GM19238 (cell line): ENCODE measurements around the gene THSD4.

ENCODE experiments used
- DNase-seq: peaks from one replicate; pipeline ENCODE4 v3.0.0; 2011; ENCODE audit warnings: low spot score; ENCODE audit not compliant: insufficient read length

Gene THSD4

GRCh38 chr15:71323584-71323983, 208.3 kb downstream of the THSD4 start:
- no peak for DNase-seq

GRCh38 chr15:71325481-71325880, 210.2 kb downstream of the THSD4 start:
- DNase-seq = no peak

GRCh38 chr15:71328453-71328852, 213.2 kb downstream of the THSD4 start:
- DNase-seq = no peak

DNA sequence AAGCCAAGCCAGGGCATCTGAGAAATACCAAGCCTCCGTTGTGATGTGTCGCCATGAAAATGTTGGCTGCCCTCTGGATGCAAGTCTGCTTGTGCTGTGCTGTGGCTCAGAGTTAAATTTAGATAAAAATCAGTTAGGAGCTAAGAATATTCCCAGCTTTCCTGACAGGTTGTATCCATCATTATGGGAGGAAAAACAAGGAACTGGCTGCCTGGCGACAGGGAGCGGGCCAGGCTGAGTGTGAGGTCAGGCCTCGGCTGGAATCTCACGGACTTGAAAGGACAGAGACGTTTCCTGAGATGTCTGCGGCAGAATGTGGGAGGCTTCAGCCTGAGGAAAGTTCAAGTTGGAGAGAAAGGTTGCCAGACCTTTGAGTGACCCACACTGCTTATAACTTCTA, 213.8 kb downstream of the THSD4 start:
- no peak for DNase-seq

GRCh38 chr15:71329497-71330260, 214.4 kb downstream of the THSD4 start:
- no peak for DNase-seq

DNA sequence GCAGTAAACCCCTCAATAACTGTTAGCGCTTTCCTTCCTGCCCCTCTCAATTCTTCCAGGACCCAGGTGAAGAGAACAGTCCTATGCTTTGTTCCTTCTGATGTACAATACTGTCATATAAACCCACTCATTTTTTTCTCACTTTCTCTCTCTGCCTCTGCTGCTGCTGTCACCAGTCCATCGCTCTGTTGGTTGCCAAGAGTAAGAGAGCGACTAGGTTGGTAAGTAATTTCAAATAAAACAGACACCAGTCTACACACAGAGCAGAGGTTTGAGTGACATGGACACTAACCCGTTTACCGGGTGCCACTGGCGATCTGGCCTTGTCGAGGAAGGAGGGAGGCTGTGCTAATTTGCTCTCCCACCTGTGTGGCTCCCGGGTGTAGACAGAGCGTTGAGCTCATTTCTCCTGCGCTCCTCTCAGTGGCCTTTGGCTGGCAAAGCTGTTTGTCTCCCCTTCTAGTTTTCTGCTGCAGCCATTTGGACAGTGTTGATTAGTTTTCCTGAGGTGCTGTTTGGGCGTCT, 215.4 kb downstream of the THSD4 start:
- no peak for DNase-seq

DNA sequence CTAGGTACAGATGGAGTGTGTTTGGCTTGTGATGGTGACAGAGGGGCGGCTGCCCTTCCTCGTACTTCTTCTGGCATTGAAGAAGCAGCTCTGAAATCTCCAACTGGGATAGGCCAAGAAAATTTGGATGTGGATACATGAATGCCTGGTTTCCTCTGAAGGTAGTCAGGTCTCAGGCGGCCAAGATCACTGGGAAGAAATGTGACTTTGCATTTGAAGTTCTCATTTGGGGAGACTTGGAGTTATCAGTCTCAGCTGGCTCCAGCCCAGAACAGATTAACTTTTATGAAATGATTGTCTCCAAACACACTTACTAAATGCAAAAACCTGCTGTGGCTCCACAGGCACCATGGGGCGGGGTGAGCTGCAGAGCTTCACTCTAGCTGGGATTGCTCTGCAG, 215.9 kb downstream of the THSD4 start:
- no peak for DNase-seq

DNA sequence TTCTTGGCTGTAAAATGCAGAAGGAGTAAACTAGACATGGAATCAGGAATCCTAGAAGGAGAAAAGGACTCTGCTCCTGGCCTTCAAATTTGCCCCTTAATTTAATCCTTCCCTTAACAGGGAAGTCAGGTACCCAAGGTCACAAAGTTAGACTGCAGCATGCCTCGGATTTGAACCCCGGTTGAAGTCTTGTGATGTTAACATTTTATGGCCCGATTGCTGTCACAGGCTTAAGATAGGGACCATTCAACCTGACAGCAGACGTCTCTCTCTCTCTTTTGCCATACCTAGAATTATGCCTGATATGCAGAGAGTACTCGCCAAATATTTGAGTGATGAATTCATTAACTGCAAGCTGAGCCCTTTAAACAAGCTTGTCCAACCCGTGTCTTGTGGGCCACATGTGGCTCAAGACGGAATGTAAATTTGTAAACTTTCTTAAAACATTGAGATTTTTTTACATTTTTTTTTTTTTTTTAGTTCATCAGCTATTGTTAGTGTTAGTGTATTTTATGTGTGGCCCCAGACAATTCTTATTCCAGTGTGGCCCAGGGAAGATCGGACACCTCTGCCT, 217.2 kb downstream of the THSD4 start:
- no peak for DNase-seq

DNA sequence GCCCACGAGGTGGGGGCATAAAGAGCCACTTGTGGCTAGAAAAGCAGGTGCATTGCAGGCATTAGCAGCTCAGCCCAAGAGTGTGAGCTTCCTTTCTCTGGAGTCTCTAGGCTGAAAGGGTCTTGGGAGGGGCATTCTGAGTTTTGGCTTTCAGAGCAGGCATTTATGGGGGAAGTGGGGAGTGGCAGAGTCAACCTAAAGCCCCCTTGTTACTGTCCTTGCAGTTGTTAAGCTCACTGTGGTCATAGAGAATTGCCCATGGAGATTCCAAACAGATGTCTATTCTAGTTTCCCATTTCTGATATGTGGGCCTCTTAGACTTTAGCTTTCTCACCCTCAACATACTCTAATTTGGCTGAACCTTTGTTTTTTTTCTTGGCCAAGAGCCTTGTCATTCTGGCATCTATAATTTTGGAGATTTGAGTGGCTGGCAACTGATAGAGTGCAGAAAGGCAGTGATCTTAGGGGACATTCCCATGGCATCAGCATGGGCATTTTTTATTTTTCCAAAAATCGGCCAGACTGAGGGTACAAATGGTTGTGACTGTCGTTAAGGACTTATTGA, 217.9 kb downstream of the THSD4 start:
- DNase-seq = no peak

GRCh38 chr15:71333839-71334238, 218.6 kb downstream of the THSD4 start:
- no peak for DNase-seq

- no peak for DNase-seq
Observed at GRCh38 chr15:71334434-71334833, 219.2 kb downstream of the THSD4 start.

DNA sequence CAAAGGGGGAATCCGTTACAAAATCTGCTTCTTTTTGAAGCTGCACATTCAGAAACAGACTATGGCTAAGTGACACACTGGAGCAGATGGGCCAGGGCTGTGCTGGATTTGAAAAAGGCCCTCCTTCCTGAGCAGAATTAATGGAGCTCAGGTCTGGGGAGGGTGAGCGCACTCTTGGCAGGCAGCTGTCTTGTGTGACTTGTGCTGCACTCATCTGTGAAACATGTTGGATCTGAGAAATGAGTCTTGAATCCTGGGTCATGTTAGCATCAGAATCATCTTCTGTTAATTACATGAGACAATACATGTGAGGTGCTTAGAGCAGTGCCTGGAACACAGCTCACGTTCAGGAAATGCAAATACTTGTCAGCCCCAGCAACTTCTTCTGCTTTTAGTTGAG, 219.6 kb downstream of the THSD4 start:
- no peak for DNase-seq

- DNase-seq = no peak
Observed at GRCh38 chr15:71335591-71335990, 220.3 kb downstream of the THSD4 start.

- DNase-seq = no peak
Observed at GRCh38 chr15:71336671-71337070, 221.4 kb downstream of the THSD4 start.

GRCh38 chr15:71337197-71337845, 222.1 kb downstream of the THSD4 start:
- no peak for DNase-seq

DNA sequence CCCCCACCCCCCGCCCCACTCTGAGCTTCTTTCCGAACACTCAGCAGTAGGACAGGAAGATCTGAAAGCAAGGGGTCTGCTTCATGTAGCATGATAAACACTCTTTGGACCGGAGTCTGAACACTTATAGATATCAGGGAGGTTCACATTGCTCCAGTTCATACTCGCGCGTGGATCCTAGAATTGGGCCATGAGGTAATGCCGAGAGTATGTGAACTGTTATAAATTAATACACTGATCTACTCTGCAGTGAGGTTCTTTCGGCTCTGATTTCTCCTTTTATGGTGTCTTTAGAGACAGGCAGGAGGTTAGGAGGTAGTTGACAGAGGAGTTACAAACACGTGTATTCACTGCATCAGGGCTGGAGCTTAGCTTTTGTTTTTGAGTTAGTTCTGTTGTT, 223.0 kb downstream of the THSD4 start:
- DNase-seq = no peak

DNA sequence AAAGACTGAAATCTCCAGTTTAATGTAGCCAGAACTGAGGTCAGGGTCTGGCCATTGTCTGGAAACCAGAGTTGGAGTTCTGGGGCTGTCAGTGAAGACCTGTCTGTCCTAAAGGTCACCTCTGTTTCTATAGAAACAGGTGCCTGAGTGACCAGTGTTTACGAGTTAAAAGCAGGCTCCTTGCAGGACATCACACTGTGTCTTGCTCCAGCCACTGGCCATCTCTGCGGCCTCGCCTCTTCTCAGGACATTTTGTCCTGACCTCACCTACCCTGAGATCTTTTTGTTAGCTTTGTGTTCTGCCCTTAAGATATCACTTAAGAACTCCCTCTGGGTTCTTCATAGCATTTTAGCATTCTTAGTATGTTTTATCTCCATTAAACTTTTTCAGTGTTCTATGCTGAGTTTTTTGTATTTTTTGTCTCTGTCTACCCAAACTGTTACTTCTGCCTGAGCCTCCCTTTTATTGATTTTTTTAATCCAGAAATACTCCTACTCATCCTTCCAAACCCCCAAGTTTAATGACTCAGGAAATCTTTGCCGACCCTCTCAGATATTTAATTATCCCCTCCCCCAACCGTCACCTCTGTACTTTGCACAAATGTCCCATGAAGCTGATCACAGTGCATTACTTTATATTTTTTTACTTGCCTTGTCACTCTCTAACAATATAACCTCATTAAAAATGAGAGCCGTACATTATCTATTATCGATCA, 223.7 kb downstream of the THSD4 start:
- no peak for DNase-seq

DNA sequence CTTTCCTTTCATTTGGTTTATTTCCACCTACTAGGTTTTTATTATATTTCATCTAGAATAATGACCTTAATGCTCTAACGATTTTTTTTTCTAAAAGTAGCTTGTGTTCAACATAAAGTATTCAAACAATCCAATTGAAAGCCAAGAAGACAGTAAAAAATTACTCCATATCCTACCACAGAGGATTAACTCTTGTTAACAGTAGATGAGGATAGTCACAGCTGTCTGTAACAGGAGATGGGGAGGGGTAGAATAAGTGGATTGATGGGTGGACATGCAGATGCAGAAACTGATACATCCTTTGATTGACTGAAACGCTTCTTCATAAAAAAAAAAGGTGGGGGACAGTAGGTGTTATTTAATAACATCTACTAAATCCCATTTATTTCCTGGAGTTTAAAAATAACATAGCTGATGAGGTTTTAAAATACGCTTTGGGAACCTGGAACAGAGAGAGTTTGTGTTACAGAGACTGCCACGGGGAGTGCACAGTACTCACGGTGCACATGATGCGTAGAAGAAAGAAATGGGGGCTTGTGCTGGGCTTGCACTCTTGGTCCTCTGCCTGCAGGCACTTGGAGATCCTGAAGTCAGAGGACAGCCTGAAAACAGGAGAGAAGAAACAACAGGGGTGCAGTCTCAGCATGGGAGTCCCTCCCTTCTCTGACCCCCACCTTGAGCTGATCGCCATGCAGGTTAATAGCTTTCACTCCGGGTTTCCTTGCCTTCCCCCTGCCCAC, 226.7 kb downstream of the THSD4 start:
- DNase-seq = no peak

DNA sequence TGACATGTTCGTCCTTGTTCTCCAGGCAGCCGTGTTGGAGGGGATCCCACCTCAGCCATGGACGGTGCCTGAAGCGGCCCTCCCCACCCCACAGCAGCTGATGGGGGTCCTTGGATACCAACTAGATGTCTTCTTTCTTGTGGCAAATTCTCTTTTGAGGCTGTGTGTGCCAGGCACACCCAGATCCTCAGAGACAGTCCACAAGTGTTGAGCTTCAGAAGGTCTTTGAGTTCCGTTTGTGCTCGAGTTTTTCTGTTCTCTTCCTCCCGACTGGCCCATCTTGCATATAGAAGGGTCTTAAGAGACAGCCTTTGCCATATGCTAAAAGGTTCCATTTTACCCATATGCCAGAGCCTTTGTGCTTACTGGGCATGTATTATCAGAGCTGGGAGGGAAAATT, 227.4 kb downstream of the THSD4 start:
- DNase-seq = no peak

GRCh38 chr15:71344316-71344715, 229.0 kb downstream of the THSD4 start:
- no peak for DNase-seq

DNA sequence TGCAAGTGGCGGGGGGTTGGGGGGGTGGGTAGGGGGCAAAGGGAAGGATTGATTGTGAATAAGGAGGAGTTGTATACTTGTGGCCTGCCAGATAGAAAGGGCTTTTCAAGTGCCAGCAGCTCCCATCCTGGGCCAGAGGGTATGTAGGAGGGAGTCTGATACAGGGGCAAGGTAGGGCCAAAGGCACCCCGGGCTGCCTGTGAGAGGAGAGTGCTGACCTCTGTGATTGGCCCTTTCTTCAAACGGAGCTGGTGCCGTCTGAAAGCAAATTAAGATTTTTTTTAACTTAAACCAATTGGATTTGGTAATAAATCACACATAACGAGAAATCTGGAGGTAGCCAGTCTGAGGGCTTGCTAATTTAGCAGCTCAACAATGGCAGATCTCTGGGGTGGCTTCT, 229.9 kb downstream of the THSD4 start:
- no peak for DNase-seq
